Neural cell (in vitro differentiated cells): ENCODE results near the gene ATP9B.

ENCODE experiments used
- CTCF ChIP-seq: fragments of 450-650 bp; IDR thresholded peaks from 2 replicates; pipeline ENCODE4 v1.5.1; 2014; ENCODE audit warnings: antibody characterized with exemption, mild to moderate bottlenecking, moderate library complexity; ENCODE audit not compliant: poor library complexity, severe bottlenecking
- EP300 ChIP-seq: fragments of 450-650 bp; conservative IDR thresholded peaks from 2 replicates; pipeline ENCODE4 v1.6.1; 2014; ENCODE audit warnings: antibody characterized with exemption, mild to moderate bottlenecking, moderate library complexity; ENCODE audit not compliant: poor library complexity, severe bottlenecking
- MXI1 ChIP-seq: fragments of 450-650 bp; conservative IDR thresholded peaks from 2 replicates; pipeline ENCODE4 v1.6.1; 2014; ENCODE audit warnings: antibody characterized with exemption, mild to moderate bottlenecking; ENCODE audit not compliant: poor library complexity, severe bottlenecking
- RAD21 ChIP-seq: fragments of 450-650 bp; conservative IDR thresholded peaks from 2 replicates; pipeline ENCODE4 v1.6.1; 2014; ENCODE audit warnings: antibody characterized with exemption, mild to moderate bottlenecking, moderate library complexity
- SMC3 ChIP-seq: fragments of 450-650 bp; conservative IDR thresholded peaks from 2 replicates; pipeline ENCODE4 v1.6.1; 2014; ENCODE audit warnings: antibody characterized with exemption, mild to moderate bottlenecking, moderate library complexity; ENCODE audit not compliant: poor library complexity

DNA sequence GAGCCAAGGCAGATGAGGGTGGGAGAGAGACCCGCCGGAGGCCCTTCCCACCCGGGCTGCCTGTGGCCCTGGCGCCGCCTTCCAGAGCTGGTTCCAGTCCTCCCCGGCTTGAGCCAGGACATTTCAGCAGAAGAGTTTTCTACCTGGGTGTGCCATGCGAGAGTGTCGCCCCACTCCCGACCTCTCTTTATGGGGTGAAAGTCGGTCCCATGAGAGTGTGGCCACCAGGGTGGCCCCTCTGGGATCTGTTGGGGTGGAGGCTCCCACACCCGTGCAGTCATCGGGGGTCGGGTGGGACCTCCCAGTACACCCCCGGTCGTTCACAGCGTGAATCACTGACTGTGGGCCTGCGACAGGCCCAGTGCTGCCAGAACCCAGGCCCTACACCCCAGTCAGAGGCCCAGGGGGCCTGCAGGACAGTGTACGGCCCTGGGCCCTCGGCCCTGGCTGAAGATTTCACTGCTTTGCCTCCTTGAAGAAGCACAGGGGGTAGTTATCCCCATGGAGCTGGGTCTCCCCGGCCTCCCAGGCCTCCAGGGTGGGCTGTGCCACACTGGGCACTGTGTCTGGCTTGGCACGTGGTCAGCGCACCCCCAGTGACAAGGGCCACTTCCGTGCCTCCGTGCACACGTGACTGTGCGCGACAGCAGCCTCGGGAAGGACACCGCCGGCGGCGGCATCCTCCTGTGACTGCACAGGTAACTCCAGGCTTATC lies 332.5 kb downstream of the ATP9B start:
- TF ChIP-seq CTCF (no peak), EP300 (no peak), RAD21 (no peak), MXI1 (no peak), SMC3 (no peak)
